ENCODE results near the gene ANXA4.

The ANXA4 gene

DNA sequence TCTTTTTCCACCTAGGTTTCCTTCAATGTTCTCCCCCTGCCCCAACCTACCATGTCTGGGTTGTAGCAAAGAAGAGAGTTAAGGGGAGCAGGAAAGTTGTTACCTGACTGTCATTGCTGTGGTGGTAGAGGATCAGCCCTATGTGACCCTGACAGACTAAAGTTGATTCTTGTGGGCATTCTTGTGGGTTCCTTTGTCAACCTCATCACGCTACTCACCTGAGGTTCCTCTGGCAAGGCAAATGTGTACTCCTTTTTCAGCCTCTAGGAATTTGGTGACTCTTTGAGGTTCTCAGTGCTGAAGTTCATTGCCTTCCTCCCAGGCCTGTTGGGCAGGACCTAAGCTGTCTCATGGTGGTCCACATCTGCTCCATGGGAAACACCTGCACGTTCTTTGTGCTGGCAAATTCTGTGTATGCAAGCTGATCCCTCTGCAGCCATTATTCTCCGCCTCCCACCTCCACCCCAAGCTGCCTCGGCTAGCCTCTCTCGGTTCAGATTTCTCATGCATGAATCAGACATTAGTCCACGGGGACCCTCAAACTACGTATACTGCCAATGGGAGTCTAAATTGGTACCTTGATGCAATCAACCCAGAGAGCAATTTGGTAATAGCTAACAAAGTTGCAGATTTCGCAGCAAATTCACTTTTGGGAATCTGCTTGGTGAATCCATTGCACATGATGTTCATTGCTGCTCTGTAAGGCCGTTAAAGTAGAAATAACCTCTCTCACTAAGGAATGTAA, 86.0 kb downstream of the ANXA4 start:
- TF ChIP-seq, protein P1, sequence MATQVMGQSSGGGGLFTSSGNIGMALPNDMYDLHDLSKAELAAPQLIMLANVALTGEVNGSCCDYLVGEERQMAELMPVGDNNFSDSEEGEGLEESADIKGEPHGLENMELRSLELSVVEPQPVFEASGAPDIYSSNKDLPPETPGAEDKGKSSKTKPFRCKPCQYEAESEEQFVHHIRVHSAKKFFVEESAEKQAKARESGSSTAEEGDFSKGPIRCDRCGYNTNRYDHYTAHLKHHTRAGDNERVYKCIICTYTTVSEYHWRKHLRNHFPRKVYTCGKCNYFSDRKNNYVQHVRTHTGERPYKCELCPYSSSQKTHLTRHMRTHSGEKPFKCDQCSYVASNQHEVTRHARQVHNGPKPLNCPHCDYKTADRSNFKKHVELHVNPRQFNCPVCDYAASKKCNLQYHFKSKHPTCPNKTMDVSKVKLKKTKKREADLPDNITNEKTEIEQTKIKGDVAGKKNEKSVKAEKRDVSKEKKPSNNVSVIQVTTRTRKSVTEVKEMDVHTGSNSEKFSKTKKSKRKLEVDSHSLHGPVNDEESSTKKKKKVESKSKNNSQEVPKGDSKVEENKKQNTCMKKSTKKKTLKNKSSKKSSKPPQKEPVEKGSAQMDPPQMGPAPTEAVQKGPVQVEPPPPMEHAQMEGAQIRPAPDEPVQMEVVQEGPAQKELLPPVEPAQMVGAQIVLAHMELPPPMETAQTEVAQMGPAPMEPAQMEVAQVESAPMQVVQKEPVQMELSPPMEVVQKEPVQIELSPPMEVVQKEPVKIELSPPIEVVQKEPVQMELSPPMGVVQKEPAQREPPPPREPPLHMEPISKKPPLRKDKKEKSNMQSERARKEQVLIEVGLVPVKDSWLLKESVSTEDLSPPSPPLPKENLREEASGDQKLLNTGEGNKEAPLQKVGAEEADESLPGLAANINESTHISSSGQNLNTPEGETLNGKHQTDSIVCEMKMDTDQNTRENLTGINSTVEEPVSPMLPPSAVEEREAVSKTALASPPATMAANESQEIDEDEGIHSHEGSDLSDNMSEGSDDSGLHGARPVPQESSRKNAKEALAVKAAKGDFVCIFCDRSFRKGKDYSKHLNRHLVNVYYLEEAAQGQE (IDR thresholded peaks at IDR 0.05; ENCODE audit: low read depth) = no peak
- TF ChIP-seq TCF12 (IDR thresholded peaks at IDR 0.05; ENCODE audit: low read depth) (no peak), YY1 (IDR thresholded peaks at IDR 0.05; ENCODE audit: low read depth) (no peak), EGR1 (IDR thresholded peaks at IDR 0.05) (no peak), TEAD4 (IDR thresholded peaks at IDR 0.05) (no peak), EP300 (IDR thresholded peaks at IDR 0.05; ENCODE audit: borderline replicate concordance) (no peak), TAF1 (IDR thresholded peaks at IDR 0.05; ENCODE audit: low read depth) (no peak), FOXM1 (IDR thresholded peaks at IDR 0.05; ENCODE audit: borderline replicate concordance, low read depth) (no peak), CEBPB (IDR thresholded peaks at IDR 0.05) (no peak), RAD21 (IDR thresholded peaks at IDR 0.05; ENCODE audit: low read depth) (no peak), ZBTB7A (IDR thresholded peaks at IDR 0.05; ENCODE audit: low read depth) (no peak), NFIC (IDR thresholded peaks at IDR 0.05) (no peak)
- TF ChIP-seq, protein P2, sequence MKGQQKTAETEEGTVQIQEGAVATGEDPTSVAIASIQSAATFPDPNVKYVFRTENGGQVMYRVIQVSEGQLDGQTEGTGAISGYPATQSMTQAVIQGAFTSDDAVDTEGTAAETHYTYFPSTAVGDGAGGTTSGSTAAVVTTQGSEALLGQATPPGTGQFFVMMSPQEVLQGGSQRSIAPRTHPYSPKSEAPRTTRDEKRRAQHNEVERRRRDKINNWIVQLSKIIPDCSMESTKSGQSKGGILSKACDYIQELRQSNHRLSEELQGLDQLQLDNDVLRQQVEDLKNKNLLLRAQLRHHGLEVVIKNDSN (IDR thresholded peaks at IDR 0.05) = no peak

DNA sequence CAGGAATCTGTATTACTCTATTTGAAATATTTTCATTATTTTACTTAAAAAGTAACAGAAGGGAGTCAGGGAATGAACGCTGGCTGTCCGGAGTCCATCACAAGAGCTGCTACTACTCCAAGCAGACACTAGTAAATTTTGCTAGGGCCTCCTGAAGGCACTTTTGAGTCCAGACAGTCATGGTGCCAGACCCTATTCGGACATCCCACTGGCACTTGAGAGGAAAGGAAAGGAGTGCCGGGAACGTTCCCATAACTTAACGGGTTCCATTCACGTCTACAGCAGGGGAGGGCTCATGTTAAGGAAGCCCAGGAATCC, 87.0 kb downstream of the ANXA4 start:
- TF ChIP-seq, protein P2 (IDR thresholded peaks at IDR 0.05) = no peak
- TF ChIP-seq TEAD4 (IDR thresholded peaks at IDR 0.05) = no peak
- TF ChIP-seq TAF1 (IDR thresholded peaks at IDR 0.05; ENCODE audit: low read depth) = no peak
- TF ChIP-seq EGR1 (IDR thresholded peaks at IDR 0.05) = no peak
- TF ChIP-seq, protein P3, sequence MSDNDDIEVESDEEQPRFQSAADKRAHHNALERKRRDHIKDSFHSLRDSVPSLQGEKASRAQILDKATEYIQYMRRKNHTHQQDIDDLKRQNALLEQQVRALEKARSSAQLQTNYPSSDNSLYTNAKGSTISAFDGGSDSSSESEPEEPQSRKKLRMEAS (IDR thresholded peaks at IDR 0.05) = no peak
- no peak for TF ChIP-seq CREB1 (IDR thresholded peaks at IDR 0.05; ENCODE audit: low read depth)
- TF ChIP-seq TCF12 (IDR thresholded peaks at IDR 0.05; ENCODE audit: low read depth) = no peak
- no peak for TF ChIP-seq EP300 (IDR thresholded peaks at IDR 0.05; ENCODE audit: borderline replicate concordance)
- TF ChIP-seq, protein P1 (IDR thresholded peaks at IDR 0.05; ENCODE audit: low read depth) = no peak
- TF ChIP-seq CEBPB (IDR thresholded peaks at IDR 0.05) = no peak
- TF ChIP-seq NFIC (IDR thresholded peaks at IDR 0.05) = no peak
- TF ChIP-seq FOXM1 (IDR thresholded peaks at IDR 0.05; ENCODE audit: borderline replicate concordance, low read depth) = no peak
- TF ChIP-seq YY1 (IDR thresholded peaks at IDR 0.05; ENCODE audit: low read depth) = no peak
- TF ChIP-seq ZBTB7A (IDR thresholded peaks at IDR 0.05; ENCODE audit: low read depth) = no peak
- TF ChIP-seq RAD21 (IDR thresholded peaks at IDR 0.05; ENCODE audit: low read depth) = no peak

DNA sequence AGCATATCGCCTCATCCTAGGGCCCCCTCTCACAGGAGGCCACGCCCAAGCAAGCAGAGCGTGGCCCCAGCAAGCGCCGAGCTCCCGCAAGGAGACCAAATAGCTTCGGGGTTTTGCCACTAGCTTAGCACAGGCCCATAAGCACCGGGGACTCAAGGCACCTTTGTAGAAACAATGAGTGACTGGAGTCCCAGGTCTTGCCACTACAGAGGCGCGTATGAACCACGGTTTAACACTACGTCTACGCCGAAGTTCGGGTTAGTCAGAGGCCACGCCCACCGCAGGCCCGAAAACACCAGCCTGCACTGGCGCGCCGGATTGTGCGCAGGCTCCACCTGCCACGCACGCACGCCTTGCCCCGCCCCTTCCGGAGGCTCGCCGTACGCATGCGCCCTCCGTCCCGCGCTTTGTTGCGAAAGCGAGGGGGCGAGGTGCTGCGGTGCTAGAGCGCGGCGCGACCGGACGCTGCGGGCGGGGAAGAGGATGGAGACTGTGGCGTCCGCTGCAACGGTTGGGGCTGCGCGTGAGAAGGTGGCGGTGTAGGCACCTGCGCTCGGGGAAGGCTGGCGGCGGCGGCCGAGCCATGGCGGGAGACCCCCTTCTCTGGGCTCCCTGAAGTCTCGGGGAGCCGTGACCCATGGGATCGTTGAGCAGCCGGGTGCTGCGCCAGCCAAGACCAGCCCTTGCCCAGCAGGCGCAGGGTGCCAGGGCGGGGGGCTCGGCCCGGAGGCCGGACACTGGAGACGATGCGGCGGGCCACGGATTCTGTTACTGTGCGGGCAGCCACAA, 87.5 kb downstream of the ANXA4 start, which contains the start of gene GMCL1:
Gene GMCL1, plus strand, starts transcription at position 405 of the 789 bp plus-strand sequence. Its CDS starts 233 bp downstream, at position 638.
- TF ChIP-seq, protein P1 (IDR thresholded peaks at IDR 0.05; ENCODE audit: low read depth) = no peak
- TF ChIP-seq EP300 (IDR thresholded peaks at IDR 0.05; ENCODE audit: borderline replicate concordance) (no peak), TCF12 (IDR thresholded peaks at IDR 0.05; ENCODE audit: low read depth) (no peak; the same call in 1 of the 2 replicates), RAD21 (IDR thresholded peaks at IDR 0.05; ENCODE audit: low read depth) (no peak), TAF1 (IDR thresholded peaks at IDR 0.05; ENCODE audit: low read depth) (peak; percentile 65), TEAD4 (IDR thresholded peaks at IDR 0.05) (no peak; the same call in 1 of the 2 replicates), FOXM1 (IDR thresholded peaks at IDR 0.05; ENCODE audit: borderline replicate concordance, low read depth) (no peak), EGR1 (IDR thresholded peaks at IDR 0.05) (peak; percentile 59; the same call in 1 of the 2 replicates), YY1 (IDR thresholded peaks at IDR 0.05; ENCODE audit: low read depth) (peak; percentile 53), ZBTB7A (IDR thresholded peaks at IDR 0.05; ENCODE audit: low read depth) (no peak), CREB1 (IDR thresholded peaks at IDR 0.05; ENCODE audit: low read depth) (no peak), NFIC (IDR thresholded peaks at IDR 0.05) (no peak), CEBPB (IDR thresholded peaks at IDR 0.05) (peak; percentile 98)
- TF ChIP-seq, protein P2 (IDR thresholded peaks at IDR 0.05) = peak; percentile 57
- TF ChIP-seq, protein P3 (IDR thresholded peaks at IDR 0.05) = peak; percentile 91

Measured in Ishikawa (cell line).